Adrenal gland (tissue), 5 donors: ENCODE results near the gene PDE9A.

Source experiments
- CTCF ChIP-seq, 6 experiments: fragments of 450-650 bp in 4 of 6; fragments of 200-600 bp in 2 of 6; sonication (generic) in 1 of 6; IDR thresholded peaks; 1 replicate in 5 of 6; 2 replicates in 1 of 6; pipeline versions ENCODE4 v1.5.1 to v1.8.0; 2016 to 2021; ENCODE audit warnings: antibody characterized with exemption in 6 of 6, mild to moderate bottlenecking in 2 of 6, moderate library complexity in 1 of 6
- POLR2A ChIP-seq, 2 donors: fragments of 450-650 bp; IDR thresholded peaks; one replicate each; pipeline ENCODE4 v1.6.1; 2017; ENCODE audit warnings: antibody characterized with exemption in 2 of 2, mild to moderate bottlenecking in 2 of 2, moderate library complexity in 1 of 2
- donor health status: DM: no; HTN: no; CAD: no.

- no peak for TF ChIP-seq CTCF (IDR thresholded peaks at IDR 0.05)
- no peak for TF ChIP-seq POLR2A (IDR thresholded peaks at IDR 0.05)
These were observed 4.0 kb upstream of the PDE9A start for GRCh38 chr21:42649122-42650032.
